HG02884 (cell line): Measurements from ENCODE around the gene ARV1.

Source experiments
- ATAC-seq: cut with Tn5 transposase; IDR thresholded peaks from one replicate; pipeline ENCODE4 v1.9.1; 2021; ENCODE audit warnings: mild to moderate bottlenecking, moderate library complexity; ENCODE audit not compliant: unreplicated experiment

The ARV1 gene

DNA sequence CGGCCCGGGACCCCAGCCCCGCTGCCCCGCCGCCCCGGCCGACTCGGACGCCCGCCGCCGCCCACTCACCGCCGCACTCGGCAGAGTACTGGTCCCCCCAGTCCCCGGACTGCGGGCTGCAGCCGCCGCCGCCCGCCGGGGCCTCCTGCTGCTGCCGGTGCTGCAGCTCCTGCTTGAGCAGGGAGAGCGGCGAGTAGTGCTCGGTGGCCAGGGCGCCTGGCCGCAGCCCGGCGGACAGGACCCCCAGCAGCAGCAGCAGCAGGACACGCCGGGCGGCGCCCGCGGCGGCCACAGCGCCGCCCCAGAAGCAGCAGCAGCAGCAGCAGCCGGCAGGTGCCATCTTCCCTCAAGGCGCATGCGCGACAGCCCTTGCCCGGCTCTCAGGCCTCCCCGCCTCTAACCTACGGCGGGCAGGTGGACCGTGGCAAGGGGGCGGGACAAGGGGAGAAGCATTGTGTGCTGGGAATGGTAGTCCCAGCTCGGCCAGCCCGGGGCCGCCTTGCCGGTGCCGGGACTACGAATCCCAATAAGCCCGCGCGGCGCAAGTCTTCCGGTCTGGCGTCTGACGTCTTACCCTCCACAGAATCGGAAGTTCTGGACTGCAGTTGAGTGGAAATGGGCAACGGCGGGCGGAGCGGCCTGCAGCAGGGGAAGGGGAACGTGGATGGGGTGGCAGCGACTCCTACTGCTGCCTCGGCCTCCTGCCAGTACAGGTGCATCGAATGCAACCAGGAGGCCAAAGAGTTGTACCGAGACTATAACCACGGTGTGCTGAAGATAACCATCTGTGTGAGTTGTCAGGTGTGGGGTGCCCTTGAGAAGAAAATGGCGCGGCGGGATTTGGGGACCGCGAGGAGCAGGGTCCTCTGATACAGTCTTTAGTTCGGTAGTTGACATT is at the start of gene ARV1, which contains the start of gene TTC13:
Gene ARV1 (plus strand): TSS at position 604 of the 898 bp plus-strand sequence. CDS start 12 bp downstream, at position 616.
Gene TTC13 (minus strand): TSS at position 371 of the 898 bp plus-strand sequence. CDS start 31 bp downstream, at position 340.
- ATAC-seq, result peak; percentile 90

DNA sequence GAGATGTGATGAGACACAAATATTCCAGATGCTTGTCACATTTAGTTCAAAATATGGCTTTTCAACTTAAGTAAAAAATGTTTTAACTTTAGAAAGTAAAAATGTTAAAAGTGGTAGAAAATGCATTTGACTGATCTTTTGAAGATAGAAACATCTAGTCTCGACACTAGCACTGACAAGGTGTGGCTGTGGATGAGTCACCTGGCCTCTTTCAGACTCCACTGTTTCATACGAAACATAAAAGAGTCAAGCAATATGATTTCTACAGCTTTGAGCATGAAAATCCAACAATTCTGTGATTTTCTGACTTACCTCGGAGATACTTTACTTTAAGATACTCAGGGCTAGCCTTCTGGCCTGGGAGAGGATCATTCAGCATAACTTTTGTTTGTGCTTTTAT is 47.9 kb upstream of the ARV1 start:
- no peak for ATAC-seq

DNA sequence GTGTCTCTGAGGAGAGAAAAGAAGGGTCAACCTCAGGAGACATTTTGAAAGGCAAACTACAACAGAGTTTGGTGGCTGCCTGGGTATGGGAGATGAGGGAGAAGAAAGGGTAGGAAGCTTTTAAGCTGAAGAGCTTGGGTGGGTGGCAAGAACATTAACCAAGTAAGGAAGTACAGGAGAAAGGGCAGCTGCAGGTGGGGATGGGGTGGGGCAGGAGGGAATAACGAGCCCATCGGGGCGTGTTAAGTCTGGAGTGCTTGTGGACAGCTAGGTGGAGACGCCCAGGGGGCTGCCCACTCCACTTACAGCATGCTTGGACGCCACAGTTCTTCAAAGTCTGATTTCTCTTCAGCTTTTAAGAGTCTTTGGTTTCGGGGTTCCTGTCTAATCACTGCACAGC is 43.0 kb upstream of the ARV1 start:
- no peak for ATAC-seq

DNA sequence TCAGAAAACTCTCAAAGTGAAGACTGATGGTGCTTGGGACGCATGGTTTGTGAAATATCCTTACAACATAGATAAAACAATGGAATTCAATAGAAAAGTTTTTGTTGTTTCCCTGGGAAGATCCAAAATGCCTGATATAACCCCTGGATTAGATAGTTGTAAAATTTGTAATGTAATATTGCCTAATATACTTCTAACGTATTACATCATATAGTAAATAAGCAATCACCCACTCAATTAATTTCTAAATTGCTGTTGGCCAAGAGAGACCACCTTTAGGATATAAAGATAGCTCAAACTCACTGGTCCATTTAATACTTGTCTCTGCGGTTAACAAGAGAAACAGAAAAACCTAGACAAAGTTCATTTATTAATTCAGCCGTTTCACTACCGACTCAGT is 42.4 kb upstream of the ARV1 start:
- ATAC-seq, result no peak

DNA sequence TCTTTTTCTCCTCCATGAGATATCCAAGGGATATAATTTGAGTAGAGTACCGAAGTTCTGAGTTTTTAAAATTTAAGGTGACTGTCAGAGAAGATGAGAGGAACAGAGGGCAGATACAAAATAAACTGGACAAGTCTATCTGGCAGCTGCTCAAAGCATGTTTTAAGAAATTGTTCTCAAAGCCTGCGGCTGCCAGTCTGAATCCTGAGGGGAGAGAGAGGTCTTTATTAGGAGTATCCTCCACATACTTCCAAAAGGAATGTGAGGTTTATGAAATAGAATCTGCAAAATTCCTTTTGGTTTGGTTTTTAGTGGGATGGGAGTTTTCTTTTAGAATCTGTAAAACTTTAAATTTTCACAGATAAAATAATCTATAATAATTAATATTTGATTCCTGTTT is 41.5 kb upstream of the ARV1 start:
- ATAC-seq, result no peak

DNA sequence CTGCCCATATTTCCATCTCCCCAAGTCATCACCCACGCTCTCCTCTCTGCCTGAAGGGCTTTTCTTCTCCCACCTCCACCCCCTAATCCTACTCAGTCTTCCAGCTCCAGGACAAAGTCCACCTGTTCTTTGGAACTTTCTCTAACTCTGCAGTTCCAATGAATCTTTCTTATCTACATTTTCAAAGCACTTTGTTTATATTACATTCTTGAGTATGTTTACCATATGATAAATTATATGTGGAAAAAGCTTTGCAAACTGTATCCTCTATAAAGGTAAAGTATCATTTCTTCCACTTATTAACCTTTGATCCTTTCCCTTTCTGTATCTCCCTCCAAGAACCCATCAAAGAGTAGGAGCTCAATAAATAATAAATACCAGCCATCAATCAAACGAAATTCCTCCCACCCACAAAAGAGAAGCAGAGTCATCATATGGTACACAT is 39.9 kb upstream of the ARV1 start:
- ATAC-seq, result no peak

DNA sequence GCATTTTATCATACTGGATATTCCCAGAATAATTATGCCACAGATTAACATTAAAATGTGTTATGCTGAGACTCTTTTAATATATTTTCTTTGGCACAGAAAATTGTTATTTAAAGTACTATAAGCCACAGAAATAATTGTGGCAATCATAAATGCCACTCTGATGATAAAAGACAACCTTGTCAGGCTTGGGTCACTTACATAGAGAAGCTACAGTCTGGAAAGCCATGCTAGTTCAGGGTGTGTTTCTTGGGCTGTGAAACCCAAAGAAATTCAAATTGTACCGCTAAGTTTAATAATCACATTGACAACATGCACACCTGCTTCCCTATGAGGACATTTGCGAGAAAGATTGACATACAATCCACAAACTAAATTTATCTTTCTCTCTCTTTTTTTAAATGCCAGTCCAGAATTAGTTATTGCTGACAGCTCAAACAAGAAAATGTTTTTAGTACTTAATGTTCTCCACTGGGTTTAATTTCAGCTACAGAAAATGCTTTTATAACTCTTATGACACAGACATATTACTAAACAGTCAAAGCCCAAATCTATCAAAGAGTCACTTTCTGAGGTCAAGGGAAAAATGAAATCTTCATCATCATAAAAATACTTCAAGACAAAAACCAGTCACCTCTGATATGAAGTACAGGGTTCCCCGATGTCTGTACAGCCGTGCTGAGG is 38.9 kb upstream of the ARV1 start:
- no peak for ATAC-seq

DNA sequence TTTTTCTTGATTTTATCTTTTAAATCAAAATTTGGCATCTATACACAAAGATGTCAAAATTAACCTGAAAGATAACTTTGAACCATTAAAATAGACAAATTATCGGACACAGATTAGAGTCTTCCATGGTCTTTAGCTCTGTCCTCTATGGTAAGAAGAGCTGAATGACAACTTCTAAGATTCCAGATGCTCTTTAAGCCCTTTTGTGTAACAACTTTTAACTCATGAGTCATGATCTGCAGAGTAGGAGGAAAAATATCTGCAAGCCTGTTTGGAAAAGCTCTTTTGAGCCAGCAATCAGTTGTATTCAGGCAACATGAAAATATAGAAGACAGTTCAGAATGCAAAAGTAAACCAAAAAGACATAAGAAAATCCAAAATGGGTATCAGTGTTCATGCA is 38.0 kb upstream of the ARV1 start:
- no peak for ATAC-seq

DNA sequence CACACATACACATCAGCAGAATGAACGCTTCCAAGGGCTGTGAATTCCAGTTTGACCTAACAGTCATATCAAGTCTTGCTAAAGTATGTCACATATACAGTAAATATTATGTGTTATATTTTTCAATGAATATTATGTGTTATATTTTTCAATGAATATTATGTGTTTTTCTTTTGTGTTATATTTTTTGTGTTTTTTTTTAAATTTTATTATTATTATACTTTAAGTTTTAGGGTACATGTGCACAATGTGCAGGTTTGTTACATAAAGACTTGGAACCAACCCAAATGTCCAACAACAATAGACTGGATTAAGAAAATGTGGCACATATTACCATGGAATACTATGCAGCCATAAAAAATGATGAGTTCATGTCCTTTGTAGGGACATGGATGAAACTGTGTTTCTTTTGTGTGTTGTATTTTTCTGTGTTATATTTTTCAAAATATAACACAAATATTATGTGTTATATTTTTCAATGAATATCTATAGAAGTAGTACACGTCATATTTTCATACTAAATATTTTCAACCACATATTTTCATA is 35.8 kb upstream of the ARV1 start:
- no peak for ATAC-seq

DNA sequence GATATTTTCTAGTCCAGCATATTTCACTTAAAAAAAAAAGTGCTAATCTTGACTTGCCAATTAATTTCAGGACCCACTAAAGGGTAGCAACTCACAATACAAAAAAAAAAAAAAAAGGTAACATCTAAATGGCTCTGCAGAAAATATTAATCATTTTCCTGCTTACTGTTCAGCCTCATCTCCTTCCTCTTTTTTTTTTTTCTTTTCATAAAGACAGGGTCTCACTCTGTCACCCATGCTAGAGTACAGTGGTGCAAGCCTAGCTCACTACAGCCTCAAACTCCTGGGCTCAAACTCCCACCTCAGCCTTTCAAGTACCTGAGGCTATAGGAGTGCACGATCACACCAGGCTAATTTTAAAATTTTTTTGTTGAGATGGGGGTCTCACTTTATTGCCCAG is 30.6 kb upstream of the ARV1 start:
- ATAC-seq, result no peak

DNA sequence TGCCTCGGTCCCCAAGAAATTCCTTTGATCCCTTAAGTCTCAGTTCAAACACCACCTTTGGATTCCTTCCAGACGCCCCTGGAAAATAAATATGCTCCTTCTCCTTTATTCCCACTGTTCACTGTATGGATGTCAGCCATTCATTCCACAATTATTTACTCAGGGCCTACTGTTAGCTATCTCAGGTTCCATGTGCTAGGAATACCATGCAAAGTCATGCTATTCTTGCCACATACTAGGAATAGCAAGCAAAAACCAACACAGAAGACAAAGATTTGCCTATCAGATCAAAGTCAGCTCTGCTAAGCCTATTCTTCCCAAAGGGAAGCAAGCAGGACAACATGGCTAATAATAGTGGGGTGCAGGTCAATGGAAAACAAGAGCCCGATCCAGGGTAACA is 30.0 kb upstream of the ARV1 start:
- no peak for ATAC-seq

DNA sequence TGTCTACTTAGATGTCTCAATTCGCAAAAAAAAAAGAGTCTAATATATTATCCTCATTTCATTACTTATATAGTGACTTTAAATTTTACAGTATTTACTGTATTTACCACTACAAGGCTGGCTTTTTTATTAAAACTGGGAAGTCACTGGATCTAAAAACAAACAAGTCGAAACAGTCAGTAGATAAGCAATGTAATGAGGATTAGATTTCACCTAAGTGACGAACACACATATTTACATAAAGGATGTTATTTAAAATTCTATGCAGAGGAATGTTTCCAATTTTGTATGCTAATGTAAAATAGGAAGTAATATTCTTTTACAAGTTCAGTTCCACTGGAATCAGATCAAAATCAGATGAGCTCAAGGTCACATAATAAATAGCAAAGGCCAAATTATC is 28.5 kb upstream of the ARV1 start:
- ATAC-seq, result no peak

DNA sequence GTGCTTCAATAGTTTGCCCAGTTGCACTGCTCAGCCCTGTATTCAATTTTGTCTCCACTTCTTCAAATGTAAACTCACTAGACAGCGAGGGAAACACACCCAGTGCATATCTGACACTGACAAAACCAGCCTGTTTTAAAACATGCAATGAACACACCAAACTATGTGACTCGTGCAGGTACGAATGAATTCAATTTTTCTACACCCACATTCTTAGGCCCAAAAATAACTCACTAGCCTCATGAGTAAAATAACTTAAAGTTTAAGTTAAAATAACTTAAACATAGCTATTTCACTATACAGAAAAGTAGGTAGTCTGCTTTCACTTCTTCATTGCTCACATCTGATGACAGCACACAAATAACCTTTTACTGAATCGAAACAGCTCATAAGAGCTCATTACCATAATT is 21.3 kb upstream of the ARV1 start:
- ATAC-seq, result peak; percentile 75

DNA sequence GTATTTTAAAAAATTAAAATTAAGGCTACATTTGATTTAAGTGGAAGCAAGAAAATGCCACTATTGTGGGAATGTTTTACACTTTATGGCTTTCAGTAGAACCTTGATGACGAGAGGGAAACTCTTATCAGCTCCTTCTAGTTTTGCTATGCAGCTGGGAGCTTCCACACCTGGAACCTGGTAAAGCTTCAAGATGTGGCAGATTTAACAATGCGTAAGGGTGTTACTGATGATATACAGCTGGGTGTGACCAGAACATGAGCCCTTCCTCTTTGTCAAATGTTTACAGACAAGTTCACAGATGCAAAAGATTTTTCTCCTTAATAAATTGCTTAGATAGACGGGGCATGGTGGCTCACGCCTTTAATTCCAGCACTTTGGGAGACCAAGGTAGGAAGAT is 20.5 kb upstream of the ARV1 start:
- no peak for ATAC-seq

DNA sequence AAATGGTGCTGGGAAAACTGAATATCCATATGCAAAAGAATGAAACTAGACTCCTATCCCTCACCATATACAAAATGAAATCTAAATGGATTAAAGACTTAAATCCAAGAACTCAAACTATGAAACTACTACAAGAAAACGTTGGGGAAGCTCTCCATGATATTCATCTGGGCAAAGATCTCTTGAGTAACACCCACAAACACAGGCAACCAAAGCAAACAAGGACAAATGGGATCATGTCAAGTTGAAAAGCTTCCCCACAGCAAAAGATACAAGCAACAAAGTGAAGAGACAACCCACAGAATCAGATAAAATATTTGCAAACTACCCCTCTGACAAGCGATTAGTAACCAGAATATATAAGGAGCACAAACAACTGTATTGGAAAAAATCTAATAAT is 14.0 kb upstream of the ARV1 start:
- no peak for ATAC-seq

DNA sequence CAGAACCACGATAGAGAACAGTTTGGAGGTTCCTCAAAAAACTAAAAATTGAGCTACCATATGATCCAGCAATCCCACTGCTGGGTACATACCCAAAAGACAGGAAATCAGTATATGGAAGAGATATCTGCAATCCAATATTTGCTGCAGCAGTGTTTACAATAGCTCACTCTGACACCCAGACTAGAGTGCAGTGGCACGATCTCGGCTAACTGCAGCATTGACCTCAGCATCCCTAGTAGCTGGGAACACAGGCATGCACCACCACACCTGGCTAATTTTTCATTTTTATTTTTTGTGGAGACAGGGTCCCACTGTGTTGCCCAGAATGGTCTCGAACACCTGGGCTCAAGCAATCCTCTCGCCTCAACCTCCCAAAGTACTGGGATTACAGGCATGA is 13.4 kb upstream of the ARV1 start:
- no peak for ATAC-seq

DNA sequence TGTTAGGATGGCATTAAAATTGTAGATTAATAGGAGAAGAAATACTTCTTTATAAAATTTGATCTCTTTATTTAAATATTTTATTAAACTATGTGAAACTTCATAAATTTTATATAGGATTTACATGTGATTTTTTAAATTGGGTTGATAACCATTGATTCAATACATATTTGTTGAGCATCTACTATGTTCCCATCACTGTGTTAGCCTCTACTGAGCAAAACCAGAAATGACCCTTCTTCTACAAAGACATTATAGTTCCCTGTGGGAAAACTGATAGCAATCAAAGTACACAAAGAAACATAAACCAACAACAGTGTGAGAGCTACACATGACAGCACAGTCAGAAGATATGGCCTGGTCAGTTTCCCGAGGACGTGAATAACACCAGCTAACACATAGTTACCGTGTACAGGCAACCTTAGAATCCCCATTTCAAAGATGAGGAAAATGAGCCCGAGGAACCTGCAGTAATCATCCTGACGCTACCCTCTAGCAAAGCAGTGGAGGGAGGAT is 12.5 kb upstream of the ARV1 start:
- ATAC-seq, result no peak

DNA sequence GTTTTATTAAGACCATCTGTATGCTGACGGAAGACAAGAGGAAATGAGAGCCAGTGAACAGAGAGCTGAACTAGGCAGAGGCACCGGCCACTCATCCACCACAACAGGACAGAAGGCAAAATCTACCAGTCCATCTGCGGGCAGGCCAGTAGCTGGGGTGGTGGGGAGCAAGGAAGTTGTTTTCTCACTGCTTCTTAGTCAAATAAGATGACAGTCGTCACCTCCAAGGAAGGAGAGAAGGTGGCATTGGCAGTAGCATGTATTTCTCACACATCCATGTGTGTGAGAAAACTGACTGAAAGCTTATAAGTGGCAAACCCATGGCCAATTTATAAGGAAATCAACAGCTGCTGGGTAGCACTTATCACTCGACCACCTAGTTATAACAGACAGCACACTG is 8.5 kb upstream of the ARV1 start:
- ATAC-seq, result no peak

DNA sequence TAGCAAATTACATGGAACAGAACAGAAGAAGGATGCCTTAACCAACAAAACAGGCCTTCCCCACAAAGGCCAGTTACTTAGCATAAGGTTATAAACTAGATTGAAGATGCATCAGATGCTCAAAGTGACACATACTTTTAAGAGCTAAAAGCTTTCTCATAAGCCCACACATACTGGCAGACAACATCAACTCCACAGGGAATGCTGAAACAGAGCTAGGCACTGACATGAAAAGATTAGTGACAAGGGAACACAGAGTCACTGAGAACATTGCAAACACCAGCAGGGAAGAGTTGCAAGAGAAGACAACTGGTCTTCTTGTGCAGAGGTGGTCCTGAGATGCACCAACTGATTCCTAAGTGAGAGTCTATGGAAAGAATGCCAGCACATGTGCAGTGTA is 7.1 kb upstream of the ARV1 start:
- ATAC-seq, result no peak

DNA sequence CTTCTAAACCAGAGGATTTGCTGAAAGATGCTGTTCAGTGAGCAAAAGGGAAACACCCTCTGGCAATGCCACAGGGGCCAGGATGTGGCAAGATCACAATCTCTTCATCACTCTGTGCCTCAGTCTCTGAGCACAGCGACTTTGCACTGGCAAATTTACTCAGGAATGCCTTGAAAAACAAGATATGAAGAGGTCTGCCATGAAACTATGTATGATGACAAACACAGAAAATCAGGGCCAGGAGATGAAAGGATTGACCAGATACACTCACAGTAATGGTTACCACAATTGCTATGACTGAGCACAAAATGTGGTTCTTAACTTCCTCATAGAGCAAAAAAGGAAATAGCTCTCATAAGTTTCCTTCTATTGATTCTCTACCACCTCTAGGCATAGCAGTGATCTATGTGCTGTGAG is 6.0 kb upstream of the ARV1 start:
- peak; percentile 80 for ATAC-seq

DNA sequence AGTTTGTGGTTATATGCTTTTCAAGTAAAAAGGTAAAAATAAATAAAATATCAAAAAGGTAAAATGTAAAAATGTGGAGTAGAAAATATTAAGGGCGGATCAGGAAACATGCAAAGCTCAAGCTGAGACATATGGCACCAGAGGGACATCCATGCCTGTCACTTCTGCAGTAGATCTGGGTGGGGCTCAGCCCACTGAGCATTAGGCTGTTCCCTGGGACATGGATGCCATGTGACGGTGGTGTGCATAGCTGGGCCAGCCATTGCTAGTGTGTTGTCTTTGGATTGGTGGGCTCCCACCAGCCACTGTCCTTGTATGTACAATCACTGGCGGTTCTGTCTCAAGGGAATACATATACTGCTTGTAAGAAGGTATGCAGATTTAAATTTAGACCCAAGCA is 3.3 kb upstream of the ARV1 start:
- ATAC-seq, result no peak

DNA sequence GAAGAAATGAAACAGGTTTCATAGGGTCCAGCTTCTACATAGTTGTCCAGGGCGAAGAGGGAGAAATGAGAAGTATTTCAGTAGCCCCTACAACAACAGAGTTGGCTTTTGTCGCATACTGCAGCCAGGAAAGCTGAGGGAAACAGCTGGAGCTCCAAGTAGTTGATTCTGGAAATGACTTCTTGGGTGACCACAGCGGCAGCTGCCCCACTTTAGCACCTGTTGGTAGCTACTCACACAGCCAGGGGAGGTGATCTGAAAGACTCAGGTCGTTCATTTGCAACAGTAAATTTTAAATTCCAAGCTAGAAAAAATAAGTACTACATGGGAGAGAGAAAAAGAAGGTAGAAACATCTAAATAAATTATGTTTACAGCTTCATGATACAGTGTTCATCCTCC is 2.5 kb upstream of the ARV1 start:
- no peak for ATAC-seq
